RCC 7860 (cell line): ENCODE results near the gene PPARD.
"Not testable (repeated sequence)": the region's sequence is repeated elsewhere in the genome, so short reads cannot be mapped to it uniquely, and the experiment has no call there.

Source experiments
- DNase-seq: peaks from one replicate; pipeline ENCODE4 v3.0.0-alpha.2; 2015; ENCODE audit warnings: low spot score
- FAIRE-seq: peaks from 2 replicates; lab custom pipeline; 2012; peaks lifted over from hg19 to GRCh38; lab: Jason Lieb, UNC

PPARD gene

GRCh38 chr6:35378261-35378660 lies 35.9 kb downstream of the PPARD start:
- no peak for FAIRE-seq

GRCh38 chr6:35381132-35381531 lies 38.8 kb downstream of the PPARD start:
- FAIRE-seq = no peak
- no peak for DNase-seq

More at GRCh38 chr6:35378261-35378660, 35.9 kb downstream of the PPARD start:
- no peak for DNase-seq

GRCh38 chr6:35382015-35382414 lies 39.7 kb downstream of the PPARD start:
- no peak for FAIRE-seq
- no peak for DNase-seq

GRCh38 chr6:35385457-35386202 lies 43.3 kb downstream of the PPARD start:
- DNase-seq = no peak
- FAIRE-seq = no peak

GRCh38 chr6:35386989-35387388 lies 44.6 kb downstream of the PPARD start:
- DNase-seq = no peak
- no peak for FAIRE-seq

GRCh38 chr6:35388030-35388429 lies 45.7 kb downstream of the PPARD start:
- FAIRE-seq = no peak
- DNase-seq = no peak

GRCh38 chr6:35388772-35389352 lies 46.5 kb downstream of the PPARD start:
- DNase-seq = no peak

GRCh38 chr6:35389386-35389785 lies 47.0 kb downstream of the PPARD start:
- not testable (repeated sequence) for FAIRE-seq, DNase-seq

More at GRCh38 chr6:35388772-35389352, 46.5 kb downstream of the PPARD start:
- FAIRE-seq = no peak

GRCh38 chr6:35391240-35391968 lies 49.0 kb downstream of the PPARD start:
- FAIRE-seq (peak; percentile 46), DNase-seq (peak; percentile 88)

GRCh38 chr6:35392111-35392702 lies 49.8 kb downstream of the PPARD start:
- no peak for DNase-seq
- FAIRE-seq = no peak

- FAIRE-seq = no peak
- DNase-seq = no peak
Measured at GRCh38 chr6:35392773-35393672, 50.7 kb downstream of the PPARD start.

- DNase-seq (no peak), FAIRE-seq (no peak)
Measured at GRCh38 chr6:35396991-35397390, 54.6 kb downstream of the PPARD start.

GRCh38 chr6:35397806-35398418 lies 55.6 kb downstream of the PPARD start:
- FAIRE-seq = no peak
- DNase-seq = no peak

GRCh38 chr6:35398526-35398925 lies 56.2 kb downstream of the PPARD start:
- no peak for DNase-seq
- FAIRE-seq = no peak

- FAIRE-seq (no peak), DNase-seq (no peak)
Measured at GRCh38 chr6:35400111-35400510, 57.8 kb downstream of the PPARD start.

- peak; percentile 42 for FAIRE-seq
Measured at GRCh38 chr6:35400901-35401311, 58.5 kb downstream of the PPARD start.

GRCh38 chr6:35401514-35401913 lies 59.2 kb downstream of the PPARD start:
- no peak for DNase-seq
- FAIRE-seq = no peak

More at GRCh38 chr6:35400901-35401311, 58.5 kb downstream of the PPARD start:
- DNase-seq = peak; percentile 88

GRCh38 chr6:35402136-35402855 lies 59.9 kb downstream of the PPARD start:
- FAIRE-seq (peak; percentile 63), DNase-seq (peak; percentile 59)

GRCh38 chr6:35402856-35403191 lies 60.5 kb downstream of the PPARD start:
- DNase-seq (no peak), FAIRE-seq (no peak)
